GM12878 (cell line): ENCODE data around the gene CDKN2B-AS1. TPM values are rescaled to one million over a fixed set of nuclear protein-coding genes. Genes with fewer than 3 reads are reported as not detected.
A peak's percentile ranks its signal among the peaks of the same experiment; 100 is the strongest.

Experiments
- ATAC-seq: fragments of 200-7000 bp; cut with Tn5 transposase; 3 replicates; pipeline ENCODE4 v1.9.1; 2020; ENCODE audit warnings: mild to moderate bottlenecking, moderate library complexity
- BruUV-seq: library from RNA; stranded (reverse); fragments of 400-500 nt; replicated peaks from 2 replicates; lab custom pipeline; 2021; lab: Mats Ljungman, UMichigan
- CTCF ChIA-PET: fragments of 300-600 bp; sonication (Branson Sonifier 250); formaldehyde crosslinking; extraction: SDS; loops from one replicate; lab custom pipeline; 2021; ENCODE audit warnings: inconsistent platforms; lab: Yijun Ruan, JAX
- POLR2A ChIA-PET: fragments of 350-600 bp; formaldehyde crosslinking; extraction: SDS; loops from one replicate; lab custom pipeline; 2021; ENCODE audit warnings: inconsistent platforms; lab: Charles Lee
- RAD21 ChIA-PET: fragments of 300-600 bp; sonication (Branson Sonifier 250); formaldehyde crosslinking; loops from one replicate; lab custom pipeline; 2023; ENCODE audit warnings: antibody characterized with exemption; ENCODE audit not compliant: unreplicated experiment; lab: Charles Lee
- SMC1A ChIA-PET: fragments of 300-600 bp; sonication (Branson Sonifier 250); formaldehyde crosslinking; loops from one replicate; lab custom pipeline; 2023; ENCODE audit not compliant: unreplicated experiment, uncharacterized antibody; lab: Charles Lee
- DNase-seq: peaks from one replicate; pipeline ENCODE4 v3.0.0-alpha.2; 2011; ENCODE audit warnings: low read depth, low spot score
- FAIRE-seq: peaks from 3 replicates; lab custom pipeline; 2011; peaks lifted over from hg19 to GRCh38; lab: Jason Lieb, UNC
- H2AFZ ChIP-seq: 2 replicates; pipeline ENCODE4 v1.6.0; 2011; ENCODE audit warnings: low read depth, low read length, control low read depth; ENCODE audit not compliant: control insufficient read depth
- H3K27ac ChIP-seq: 2 replicates; pipeline ENCODE4 v1.5.1; 2011; ENCODE audit warnings: control low read depth; ENCODE audit not compliant: control insufficient read depth, insufficient read depth
- H3K27me3 ChIP-seq, 2 experiments: replicated peaks in 1 of 2; 2 replicates each; pipeline versions ENCODE4 v1.6.0 to v1.6.1; 2011; ENCODE audit warnings: low read length in 1 of 2; ENCODE audit not compliant: control insufficient read depth in 2 of 2, insufficient read depth in 2 of 2
- H3K36me3 ChIP-seq, 2 experiments: 2 replicates each; pipeline ENCODE4 v1.5.1; 2011; ENCODE audit warnings: low read length in 1 of 2; ENCODE audit not compliant: control insufficient read depth in 2 of 2, insufficient read depth in 2 of 2
- H3K4me1 ChIP-seq: 2 replicates; pipeline ENCODE4 v1.6.1; 2011; ENCODE audit warnings: mild to moderate bottlenecking, low read length, moderate library complexity, mixed read lengths; ENCODE audit not compliant: control insufficient read depth, insufficient read depth
- H3K4me2 ChIP-seq: 2 replicates; pipeline ENCODE4 v1.6.0; 2011; ENCODE audit warnings: control low read depth; ENCODE audit not compliant: control insufficient read depth, insufficient read depth
- H3K4me3 ChIP-seq: fragments of 200-600 bp; sonication (generic); 2 replicates; pipeline ENCODE4 v1.5.1; 2016
- H3K79me2 ChIP-seq: 2 replicates; pipeline ENCODE4 v1.6.0; 2011; ENCODE audit warnings: low read length; ENCODE audit not compliant: control insufficient read depth, insufficient read depth
- H3K9ac ChIP-seq: 2 replicates; pipeline ENCODE4 v1.8.0; 2011; ENCODE audit warnings: low read length, control low read depth, mixed read lengths; ENCODE audit not compliant: control insufficient read depth, insufficient read depth
- H3K9me3 ChIP-seq: replicated peaks from 3 replicates; pipeline ENCODE4 v1.5.1; 2011; ENCODE audit warnings: mild to moderate bottlenecking, low read length; ENCODE audit not compliant: control insufficient read depth, insufficient read depth
- H4K20me1 ChIP-seq: 2 replicates; pipeline ENCODE4 v1.6.0; 2011; ENCODE audit not compliant: control insufficient read depth, insufficient read depth
- ETV6 ChIP-seq, 2 experiments: fragments of 450-650 bp in 1 of 2; IDR thresholded peaks in 1 of 2; conservative IDR thresholded peaks in 1 of 2; 2 replicates each; pipeline ENCODE4 v1.6.1; 2014; ENCODE audit warnings: antibody characterized with exemption in 1 of 2, borderline replicate concordance in 1 of 2, low read depth in 1 of 2, mild to moderate bottlenecking in 1 of 2, moderate library complexity in 1 of 2
- HDAC6 ChIP-seq: fragments of 200-600 bp; sonication (generic); IDR thresholded peaks from one replicate; pipeline ENCODE4 v1.8.0; 2017; ENCODE audit warnings: antibody characterized with exemption; ENCODE audit not compliant: unreplicated experiment
- JUNB ChIP-seq: IDR thresholded peaks from 2 replicates; pipeline ENCODE4 v1.6.1; 2016; ENCODE audit warnings: antibody characterized with exemption, mild to moderate bottlenecking
- RUNX3 ChIP-seq: IDR thresholded peaks from 2 replicates; pipeline ENCODE4 v1.6.1; 2012; ENCODE audit warnings: low read length, inconsistent platforms
- SPI1 ChIP-seq: IDR thresholded peaks from 2 replicates; pipeline ENCODE4 v1.6.1; 2011; ENCODE audit warnings: low read depth, mild to moderate bottlenecking, low read length, moderate library complexity, borderline replicate concordance; ENCODE audit not compliant: insufficient read depth
- WGBS: methylation state at CpG from one replicate; pipeline ENCODE4 v1.1.6; 2016; ENCODE audit warnings: low lambda C conversion rate; ENCODE audit not compliant: insufficient replicate concordance, insufficient coverage; ENCODE audit errors: missing lambda C conversion rate; 5-methylcytosine and 5-hydroxymethylcytosine counted together
- in situ Hi-C: fragments of 300-500 bp; cut with MboI; formaldehyde crosslinking; loops from 9 replicates; pipeline ENCODE4 v1.14.3; 2018; ENCODE audit warnings: mixed read lengths
- intact Hi-C: fragments of 100-400 bp; cut with micrococcal nuclease; formaldehyde crosslinking; loops from one replicate; pipeline ENCODE4 v1.14.2; 2022; ENCODE audit not compliant: unreplicated experiment
- polyA plus RNA-seq, 11 experiments: library from polyadenylated mRNA; depleted of rRNA in 4 of 11; unstranded in 6 of 11; stranded (reverse) in 5 of 11; fragments of >200 nt; fragmentation: Nextera tagmentation in 4 of 11; fragmentation: Illumina TruSeq in 1 of 11; extraction: Ambion mirVana in 4 of 11; extraction: Trizol in 1 of 11; gene quantifications; 1 replicate in 1 of 11; 2 replicates in 10 of 11; pipeline versions ENCODE4 v1.2.1 to v1.2.3, GENCODE V29; 2011 to 2016; ENCODE audit warnings: inconsistent platforms in 2 of 11, missing spikeins in 2 of 11, low read depth in 1 of 11
- total RNA-seq, 4 experiments: library from RNA; depleted of rRNA in 3 of 4; stranded (reverse); fragments of >200 nt in 3 of 4; fragmentation: Illumina TruSeq in 1 of 4; extraction: Trizol in 1 of 4; gene quantifications; 2 replicates each; pipeline versions ENCODE4 v1.2.1 to v1.2.3, GENCODE V29; 2013 to 2021

Gene CDKN2B-AS1
- total and polyA plus RNA-seq, 10 of the 15 experiments (the other 5 are each of a cell fraction or from before 2014, with no cell fraction given): 0.22 to 2.2 (median 1.0) TPM; not detected in 1

GRCh38 chr9:22030101-22030598 lies 35.6 kb downstream of the CDKN2B-AS1 start:
- POLR2A ChIA-PET: no interaction called here
- H3K4me1 ChIP-seq: peaks cover 10% of the 10 kb centered on the region
- TF ChIP-seq HDAC6 (no peak), JUNB (0 out of 2 replicates have a peak, but pooled peaks have one; percentile 4), ETV6 (conservative IDR thresholded peaks at IDR 0.05 in 1 of 2, IDR thresholded peaks at IDR 0.05 in 1 of 2; ENCODE audit: borderline replicate concordance in 1 of 2, low read depth in 1 of 2) (no peak; a peak in 1 of 4 replicates), SPI1 (peak; percentile 97), RUNX3 (peak; percentile 47)
- H3K79me2 ChIP-seq: no peaks in the 10 kb centered on the region
- CTCF ChIA-PET: interaction anchor here (0.8 to 1.8 kb wide), 4 partner anchors 9 to 216 kb away, joined by 3 to 5 read pairs (median 4); no protein-coding TSS in a partner anchor
- RAD21 ChIA-PET: interaction anchor here (2.2 kb wide), 1 partner anchor 216 kb away, joined by 8 read pairs; no protein-coding TSS in a partner anchor
- H3K27ac ChIP-seq: no peak overlapping the region
- H3K9ac ChIP-seq: no peak overlapping the region
- H3K4me3 ChIP-seq: no peak overlapping the region
- no peak overlapping the region for H2AFZ ChIP-seq
- WGBS: 30% methylated on average over 1 of the region's 1 CpG
- DNase-seq: no peak
- BruUV-seq: no TSS peak
- in situ Hi-C loops: no loop called here
- no peak overlapping the region; the same call in 1 of the 2 replicates for H3K4me2 ChIP-seq
- H3K9me3 ChIP-seq: no peaks in the 10 kb centered on the region
- no peaks in the 10 kb centered on the region for H3K27me3 ChIP-seq
- ATAC-seq: peak; percentile 85
- SMC1A ChIA-PET: interaction anchor here (1.0 to 1.4 kb wide), 3 partner anchors 11 to 216 kb away, joined by 3 to 6 read pairs (median 4); partner anchors contain the start of gene CDKN2B
- intact Hi-C loops: loop anchor here (10.0 kb wide), 1 partner anchor 205 kb away; no protein-coding TSS in a partner anchor
- H4K20me1 ChIP-seq: no peaks in the 10 kb centered on the region; the same call in 1 of the 2 replicates
- no peaks in the 10 kb centered on the region for H3K36me3 ChIP-seq
- FAIRE-seq: peak; percentile 7
